ENCODE measurements around the gene ZC3H11A.

The ZC3H11A gene

DNA sequence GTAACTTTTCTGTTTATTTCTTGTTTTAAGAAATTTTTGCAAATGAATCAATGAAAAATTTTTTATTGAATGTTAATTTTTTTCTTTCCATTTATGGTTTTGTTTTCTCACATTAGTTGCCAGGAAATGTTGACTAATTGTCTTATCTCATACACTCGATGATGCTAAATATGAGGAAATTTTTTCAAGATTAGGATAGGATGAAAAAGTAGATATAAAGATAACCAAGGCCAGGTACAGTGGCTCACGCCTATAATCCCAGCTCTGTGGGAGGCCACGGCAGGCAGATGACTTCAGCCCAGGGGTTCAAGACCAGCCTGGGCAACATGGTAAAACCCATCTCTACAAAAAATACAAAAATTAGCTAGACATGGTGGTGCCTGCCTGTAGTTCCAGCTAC is 17.8 kb upstream of the ZC3H11A start:
- TF ChIP-seq, protein P1, sequence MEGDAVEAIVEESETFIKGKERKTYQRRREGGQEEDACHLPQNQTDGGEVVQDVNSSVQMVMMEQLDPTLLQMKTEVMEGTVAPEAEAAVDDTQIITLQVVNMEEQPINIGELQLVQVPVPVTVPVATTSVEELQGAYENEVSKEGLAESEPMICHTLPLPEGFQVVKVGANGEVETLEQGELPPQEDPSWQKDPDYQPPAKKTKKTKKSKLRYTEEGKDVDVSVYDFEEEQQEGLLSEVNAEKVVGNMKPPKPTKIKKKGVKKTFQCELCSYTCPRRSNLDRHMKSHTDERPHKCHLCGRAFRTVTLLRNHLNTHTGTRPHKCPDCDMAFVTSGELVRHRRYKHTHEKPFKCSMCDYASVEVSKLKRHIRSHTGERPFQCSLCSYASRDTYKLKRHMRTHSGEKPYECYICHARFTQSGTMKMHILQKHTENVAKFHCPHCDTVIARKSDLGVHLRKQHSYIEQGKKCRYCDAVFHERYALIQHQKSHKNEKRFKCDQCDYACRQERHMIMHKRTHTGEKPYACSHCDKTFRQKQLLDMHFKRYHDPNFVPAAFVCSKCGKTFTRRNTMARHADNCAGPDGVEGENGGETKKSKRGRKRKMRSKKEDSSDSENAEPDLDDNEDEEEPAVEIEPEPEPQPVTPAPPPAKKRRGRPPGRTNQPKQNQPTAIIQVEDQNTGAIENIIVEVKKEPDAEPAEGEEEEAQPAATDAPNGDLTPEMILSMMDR (conservative IDR thresholded peaks at IDR 0.05; ENCODE audit: low read depth, low read length): no peak
- Histone ChIP-seq H2AFZ (ENCODE audit: low read depth) (no peak overlapping the region), H3K79me2 (ENCODE audit: insufficient read depth, low read depth) (no peaks in the 10 kb centered on the region), H3K4me1 (ENCODE audit: low read depth, poor library complexity, severe bottlenecking) (no peaks in the 10 kb centered on the region), H3K27me3 (ENCODE audit: insufficient read depth, low read depth) (no peaks in the 10 kb centered on the region), H3K36me3 (ENCODE audit: insufficient read depth) (no peaks in the 10 kb centered on the region), H3K4me2 (no peak overlapping the region), H3K4me3 (IDR thresholded peaks at IDR 0.05; ENCODE audit: insufficient read depth, low read depth, low read length) (no peak overlapping the region), H3K27ac (no peak overlapping the region), H4K20me1 (ENCODE audit: insufficient read depth) (no peaks in the 10 kb centered on the region), H3K9ac (no peak overlapping the region)

DNA sequence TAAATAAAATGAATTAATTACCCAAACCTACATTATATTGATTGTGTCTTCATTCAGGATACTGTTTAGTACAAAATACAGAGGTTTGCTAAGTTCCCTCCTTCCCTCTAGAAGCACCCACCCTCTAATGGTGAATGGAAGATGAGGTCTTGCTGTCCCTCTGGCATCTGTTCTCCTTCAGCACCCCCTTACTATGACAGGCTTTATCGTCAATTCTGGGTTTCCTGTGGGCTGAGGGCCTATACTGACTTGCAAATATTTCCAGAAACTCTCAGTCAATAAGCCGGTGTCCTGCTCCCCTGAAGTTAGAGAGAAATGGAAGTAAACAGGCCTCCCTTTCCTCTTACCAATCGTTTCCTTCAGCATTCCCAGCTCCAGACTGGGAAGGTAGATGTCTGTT is 17.3 kb upstream of the ZC3H11A start:
- H3K79me2 ChIP-seq (ENCODE audit: insufficient read depth, low read depth): no peaks in the 10 kb centered on the region
- no peak overlapping the region for H2AFZ ChIP-seq (ENCODE audit: low read depth)
- H3K27ac ChIP-seq: no peak overlapping the region
- no peaks in the 10 kb centered on the region for H3K4me1 ChIP-seq (ENCODE audit: low read depth, poor library complexity, severe bottlenecking)
- H3K36me3 ChIP-seq (ENCODE audit: insufficient read depth): no peaks in the 10 kb centered on the region
- H3K4me3 ChIP-seq (IDR thresholded peaks at IDR 0.05; ENCODE audit: insufficient read depth, low read depth, low read length): no peak overlapping the region
- TF ChIP-seq, protein P1 (conservative IDR thresholded peaks at IDR 0.05; ENCODE audit: low read depth, low read length): no peak
- no peaks in the 10 kb centered on the region for H3K27me3 ChIP-seq (ENCODE audit: insufficient read depth, low read depth)
- no peak overlapping the region for H3K9ac ChIP-seq
- H3K4me2 ChIP-seq: no peak overlapping the region
- H4K20me1 ChIP-seq (ENCODE audit: insufficient read depth): no peaks in the 10 kb centered on the region

DNA sequence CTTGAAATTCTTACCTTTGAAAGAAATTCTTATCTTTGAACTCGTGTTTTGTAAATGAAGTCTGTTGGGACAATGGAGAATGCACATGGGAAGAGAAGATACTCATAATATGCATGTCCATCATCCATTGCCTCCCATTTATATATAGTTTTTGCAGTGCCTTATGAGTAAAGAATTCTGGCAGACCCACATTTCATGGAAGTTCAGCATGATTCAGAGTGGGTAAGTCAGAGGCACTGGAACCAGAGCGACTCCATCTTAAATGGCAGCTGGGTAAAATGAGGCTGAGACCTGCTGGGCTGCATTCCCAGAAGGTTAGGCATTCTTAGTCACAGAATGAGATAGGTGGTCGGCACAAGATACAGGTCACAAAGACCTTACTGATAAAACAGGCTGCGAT is 16.6 kb upstream of the ZC3H11A start:
- TF ChIP-seq, protein P1 (conservative IDR thresholded peaks at IDR 0.05; ENCODE audit: low read depth, low read length): no peak

DNA sequence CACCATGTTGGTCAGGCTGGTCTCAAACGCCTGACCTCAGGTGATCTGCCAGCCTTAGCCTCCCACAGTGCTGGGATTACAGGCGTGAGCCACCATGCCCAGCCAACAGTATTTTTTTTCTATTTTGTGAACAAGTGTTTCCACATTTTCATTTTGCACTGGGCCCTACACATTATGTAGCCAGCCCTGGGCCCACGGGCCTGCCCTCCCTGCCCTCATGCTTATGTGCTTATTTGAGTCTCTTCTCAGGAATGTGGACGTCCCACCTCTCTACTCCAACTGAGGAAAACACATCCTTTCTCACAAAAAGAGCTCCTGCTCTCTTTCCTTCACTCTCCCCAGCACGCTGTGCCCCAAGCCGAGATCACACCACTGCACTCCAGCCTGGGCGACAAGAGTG is 13.5 kb upstream of the ZC3H11A start:
- H3K36me3 ChIP-seq (ENCODE audit: insufficient read depth): no peaks in the 10 kb centered on the region
- no peaks in the 10 kb centered on the region for H3K4me1 ChIP-seq (ENCODE audit: low read depth, poor library complexity, severe bottlenecking)
- no peaks in the 10 kb centered on the region for H3K27me3 ChIP-seq (ENCODE audit: insufficient read depth, low read depth)
- no peak overlapping the region for H3K4me3 ChIP-seq (IDR thresholded peaks at IDR 0.05; ENCODE audit: insufficient read depth, low read depth, low read length)
- H2AFZ ChIP-seq (ENCODE audit: low read depth): no peak overlapping the region
- no peaks in the 10 kb centered on the region for H3K79me2 ChIP-seq (ENCODE audit: insufficient read depth, low read depth)
- TF ChIP-seq, protein P1 (conservative IDR thresholded peaks at IDR 0.05; ENCODE audit: low read depth, low read length): no peak
- no peak overlapping the region for H3K4me2 ChIP-seq
- H3K9ac ChIP-seq: no peak overlapping the region
- no peak overlapping the region for H3K27ac ChIP-seq
- H4K20me1 ChIP-seq (ENCODE audit: insufficient read depth): no peaks in the 10 kb centered on the region

More for the DNA sequence above, 16.6 kb upstream of the ZC3H11A start:
- H3K4me1 ChIP-seq (ENCODE audit: low read depth, poor library complexity, severe bottlenecking): no peaks in the 10 kb centered on the region
- no peak overlapping the region for H3K27ac ChIP-seq
- H3K4me2 ChIP-seq: no peak overlapping the region
- no peaks in the 10 kb centered on the region for H3K27me3 ChIP-seq (ENCODE audit: insufficient read depth, low read depth)
- no peak overlapping the region for H3K4me3 ChIP-seq (IDR thresholded peaks at IDR 0.05; ENCODE audit: insufficient read depth, low read depth, low read length)
- H3K79me2 ChIP-seq (ENCODE audit: insufficient read depth, low read depth): no peaks in the 10 kb centered on the region
- no peaks in the 10 kb centered on the region for H4K20me1 ChIP-seq (ENCODE audit: insufficient read depth)
- no peak overlapping the region for H2AFZ ChIP-seq (ENCODE audit: low read depth)
- H3K9ac ChIP-seq: no peak overlapping the region
- H3K36me3 ChIP-seq (ENCODE audit: insufficient read depth): no peaks in the 10 kb centered on the region
